Subcutaneous adipose tissue (tissue), 4 donors: ENCODE results near the gene FLCN. TPM values are rescaled to one million over a fixed set of nuclear protein-coding genes. Genes with fewer than 3 reads are reported as not detected.

Source experiments
- total RNA-seq, 4 donors: library from RNA; depleted of rRNA; stranded (reverse); fragments of >200 nt; gene quantifications; one replicate each; pipeline ENCODE4 v1.1.0, GENCODE V29; 2016
- TF ChIP-seq, protein P1 (sequence below): fragments of 450-650 bp; IDR thresholded peaks from one replicate; pipeline ENCODE4 v1.5.1; 2016; ENCODE audit warnings: low read depth, mild to moderate bottlenecking, control low read depth, antibody characterized with exemption, moderate library complexity

FLCN gene
- total RNA-seq, 4 donors from 2014 or later, result 25.4 to 123 (median 69.6) TPM

DNA sequence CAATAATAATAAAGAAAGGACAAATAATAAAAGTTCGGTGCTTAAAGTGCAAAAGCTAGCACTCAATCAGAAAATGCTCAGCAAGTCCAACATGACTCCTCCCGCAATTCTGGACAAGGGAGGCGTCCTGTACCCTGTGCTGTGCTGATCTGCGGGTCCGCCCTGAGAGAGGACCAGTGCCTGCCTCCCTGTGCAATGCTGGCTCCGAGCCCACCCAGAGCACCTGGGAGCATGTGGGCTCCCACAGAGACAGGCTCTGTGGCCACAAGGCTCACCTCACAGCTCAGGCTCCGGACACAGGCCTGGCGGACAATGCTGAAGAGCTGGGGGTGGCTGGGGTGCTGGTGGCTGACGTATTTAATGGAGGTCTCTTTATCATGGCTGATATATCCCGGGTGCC lies 11.1 kb downstream of the FLCN start:
- TF ChIP-seq, protein P1, sequence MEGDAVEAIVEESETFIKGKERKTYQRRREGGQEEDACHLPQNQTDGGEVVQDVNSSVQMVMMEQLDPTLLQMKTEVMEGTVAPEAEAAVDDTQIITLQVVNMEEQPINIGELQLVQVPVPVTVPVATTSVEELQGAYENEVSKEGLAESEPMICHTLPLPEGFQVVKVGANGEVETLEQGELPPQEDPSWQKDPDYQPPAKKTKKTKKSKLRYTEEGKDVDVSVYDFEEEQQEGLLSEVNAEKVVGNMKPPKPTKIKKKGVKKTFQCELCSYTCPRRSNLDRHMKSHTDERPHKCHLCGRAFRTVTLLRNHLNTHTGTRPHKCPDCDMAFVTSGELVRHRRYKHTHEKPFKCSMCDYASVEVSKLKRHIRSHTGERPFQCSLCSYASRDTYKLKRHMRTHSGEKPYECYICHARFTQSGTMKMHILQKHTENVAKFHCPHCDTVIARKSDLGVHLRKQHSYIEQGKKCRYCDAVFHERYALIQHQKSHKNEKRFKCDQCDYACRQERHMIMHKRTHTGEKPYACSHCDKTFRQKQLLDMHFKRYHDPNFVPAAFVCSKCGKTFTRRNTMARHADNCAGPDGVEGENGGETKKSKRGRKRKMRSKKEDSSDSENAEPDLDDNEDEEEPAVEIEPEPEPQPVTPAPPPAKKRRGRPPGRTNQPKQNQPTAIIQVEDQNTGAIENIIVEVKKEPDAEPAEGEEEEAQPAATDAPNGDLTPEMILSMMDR, result no peak

DNA sequence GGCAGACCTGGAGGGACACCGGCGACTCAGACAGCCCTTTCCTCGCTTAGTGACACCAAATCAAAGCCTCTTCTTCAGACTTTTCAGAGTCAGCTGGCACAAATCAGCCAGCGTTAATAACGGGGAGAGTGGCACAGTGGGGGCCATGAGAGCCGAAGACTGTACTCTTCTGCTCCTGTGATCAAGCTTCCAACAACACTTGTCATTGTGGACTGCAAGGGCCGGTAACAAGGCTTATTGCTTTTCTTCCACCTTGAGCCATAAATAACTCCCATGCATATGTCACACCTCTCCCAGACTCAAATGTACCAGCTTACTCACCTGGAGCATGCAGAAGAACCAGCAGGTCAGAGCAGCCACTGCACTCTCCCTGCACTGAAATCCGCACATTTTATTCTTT lies 12.8 kb downstream of the FLCN start:
- TF ChIP-seq, protein P1, result no peak

DNA sequence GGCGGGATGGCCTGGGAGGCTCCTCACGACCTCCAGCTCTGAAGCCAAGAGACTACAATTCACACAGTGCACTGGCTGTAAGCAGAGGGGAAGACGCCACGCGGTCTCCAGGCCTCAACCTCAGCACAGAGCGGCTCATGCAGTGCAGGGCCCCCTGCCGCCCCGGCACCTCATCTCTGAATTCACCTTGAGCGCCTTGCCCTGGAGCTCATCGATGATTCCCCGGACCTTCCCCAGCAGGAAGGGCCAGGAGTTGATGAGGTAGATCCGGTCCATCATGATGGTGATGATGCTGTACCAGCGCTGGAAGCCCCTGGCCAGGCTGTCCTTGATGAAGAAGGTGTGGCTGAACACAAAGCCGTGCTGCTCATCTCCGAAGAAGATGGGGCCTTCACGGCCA lies 13.2 kb downstream of the FLCN start:
- TF ChIP-seq, protein P1, result no peak

DNA sequence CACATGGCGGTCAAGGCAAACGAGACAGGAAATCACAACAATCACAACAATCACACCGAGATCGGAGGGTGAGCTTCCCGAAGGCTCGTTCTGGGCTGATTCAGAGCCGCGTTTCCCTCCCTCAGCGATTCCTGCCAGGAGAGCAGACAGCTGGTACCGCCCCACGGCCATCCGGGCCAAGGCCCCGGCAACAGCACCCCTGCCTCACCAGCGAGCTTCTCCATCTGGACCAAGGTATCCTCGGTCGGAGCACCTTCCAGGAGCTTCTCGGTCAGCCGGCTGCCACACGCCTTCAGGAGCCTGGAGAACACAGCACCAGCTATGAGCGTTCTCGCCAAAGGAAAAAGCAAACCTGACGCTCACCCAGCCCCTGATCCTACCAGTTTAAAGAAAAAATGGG lies 15.6 kb downstream of the FLCN start:
- TF ChIP-seq, protein P1, result no peak

DNA sequence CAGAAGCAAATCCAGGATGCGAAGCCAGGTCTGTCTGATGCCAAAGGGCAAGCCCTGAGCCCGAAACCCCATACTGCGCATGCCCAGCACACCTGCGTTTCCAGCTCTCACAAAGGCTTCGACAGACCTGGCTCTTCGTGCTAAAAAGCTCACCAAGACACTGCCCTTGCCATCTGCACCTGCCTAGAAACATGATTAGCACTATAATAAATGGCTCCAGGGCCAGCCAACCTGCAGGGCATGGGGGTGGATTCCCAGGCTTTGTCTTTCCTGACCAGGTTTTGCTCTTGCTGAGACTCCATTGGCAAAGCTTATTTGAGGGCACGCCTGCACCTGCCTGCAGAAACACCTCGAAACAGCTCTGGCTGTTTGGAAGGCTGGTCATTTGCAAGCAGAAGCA lies 16.4 kb downstream of the FLCN start:
- TF ChIP-seq, protein P1, result no peak

DNA sequence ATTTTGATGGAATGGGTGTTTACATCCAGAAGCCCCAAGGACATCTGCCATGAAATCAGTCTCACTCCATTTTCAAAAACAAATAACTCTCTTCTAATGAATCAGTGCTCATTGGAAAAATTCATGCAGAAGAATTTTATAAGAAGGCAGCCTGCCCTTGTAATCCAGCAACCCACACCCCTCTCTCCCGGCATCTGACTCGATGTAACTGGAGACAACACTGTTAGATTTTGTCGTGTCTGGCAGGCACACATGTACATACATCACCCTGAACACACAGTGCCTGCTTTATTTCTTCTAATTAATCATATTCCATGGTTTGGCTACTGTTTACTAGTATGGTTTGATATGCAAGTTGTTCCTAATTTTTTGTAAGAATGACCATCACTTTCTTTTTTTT lies 19.0 kb downstream of the FLCN start:
- TF ChIP-seq, protein P1, result no peak

DNA sequence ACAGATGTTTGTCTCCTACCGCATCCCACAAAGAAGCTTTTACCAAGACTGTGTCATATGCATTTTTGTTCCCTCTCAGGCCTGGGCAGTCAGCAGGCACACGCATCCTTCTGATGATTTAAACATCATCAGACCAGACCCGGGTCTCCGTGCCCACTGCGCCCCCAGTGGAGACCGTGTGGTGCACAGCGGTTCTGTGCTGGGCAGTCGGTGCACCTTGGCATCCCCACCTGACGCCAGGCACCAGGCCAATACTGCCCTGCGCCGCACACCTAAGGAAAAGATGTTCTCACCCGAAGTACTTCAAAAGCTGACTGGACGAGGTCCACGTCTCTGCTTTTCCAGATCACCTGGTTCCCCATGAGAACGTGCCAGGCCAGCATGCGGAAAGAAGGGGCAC lies 20.2 kb downstream of the FLCN start:
- TF ChIP-seq, protein P1, result no peak
